GM21526 (cell line): ENCODE results near the gene RASA4B.
"Not testable (repeated sequence)": the region's sequence is repeated elsewhere in the genome, so short reads cannot be mapped to it uniquely, and the experiment has no call there.

Source experiments
- ATAC-seq: cut with Tn5 transposase; IDR thresholded peaks from one replicate; pipeline ENCODE4 v1.9.1; 2021; ENCODE audit warnings: moderate library complexity; ENCODE audit not compliant: unreplicated experiment, low FRiP score

RASA4B gene

GRCh38 chr7:102512642-102513221 is 4.8 kb downstream of the RASA4B start:
- ATAC-seq: not testable (repeated sequence)

DNA sequence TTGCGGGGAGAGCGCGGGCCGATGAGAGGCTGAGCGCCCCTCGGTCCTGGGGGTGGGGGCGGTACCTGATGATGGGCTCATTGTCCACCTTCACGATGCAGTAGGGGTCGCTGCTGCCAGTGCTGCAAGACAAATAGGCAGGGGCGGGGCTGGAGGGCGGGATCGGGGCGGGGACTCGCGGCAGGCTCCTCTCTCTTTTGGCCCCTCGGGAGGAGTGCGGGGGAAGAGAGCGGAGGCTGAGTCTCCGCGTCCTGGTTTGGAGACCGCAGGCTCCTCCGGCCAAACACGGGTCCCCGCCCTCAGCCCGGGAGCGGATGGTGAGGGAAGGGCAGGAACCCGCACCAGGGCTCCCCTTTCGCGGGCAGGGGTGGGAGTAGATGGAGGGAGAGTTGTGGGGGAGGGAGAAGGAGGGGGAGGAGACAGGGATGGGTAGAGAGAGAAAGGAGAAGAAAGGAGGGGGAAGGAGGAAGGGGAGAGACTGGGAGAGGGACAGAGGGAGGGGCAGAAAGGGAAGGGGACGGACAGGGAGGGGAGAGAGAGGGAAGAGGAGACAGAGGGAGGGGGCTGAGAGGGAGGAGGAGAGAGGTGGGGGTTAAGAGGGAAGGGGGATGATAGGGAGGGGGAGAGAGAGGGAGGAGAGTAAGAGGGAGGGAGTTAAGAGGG is 5.6 kb downstream of the RASA4B start:
- ATAC-seq: peak; percentile 38

DNA sequence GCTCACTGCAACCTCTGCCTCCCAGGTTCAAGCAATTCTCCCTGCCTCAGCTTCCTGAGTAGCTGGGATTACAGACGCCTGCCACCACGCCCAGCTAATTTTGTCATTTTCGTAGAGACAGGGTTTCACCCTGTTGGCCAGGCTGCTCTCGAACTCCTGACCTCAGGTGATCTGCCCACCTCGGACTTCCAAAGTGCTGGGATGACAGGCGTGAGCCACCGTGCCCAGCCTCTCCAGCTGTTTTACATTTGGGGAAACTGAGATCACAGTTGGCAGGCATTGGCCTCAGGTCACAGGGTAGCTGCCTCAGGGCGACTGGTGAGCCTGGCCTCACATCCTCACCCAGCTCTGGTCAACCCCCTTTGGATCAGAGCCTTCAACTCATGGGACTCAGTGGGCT is 7.0 kb downstream of the RASA4B start:
- ATAC-seq: not testable (repeated sequence)

GRCh38 chr7:102507410-102508088 is 10.0 kb downstream of the RASA4B start:
- not testable (repeated sequence) for ATAC-seq

GRCh38 chr7:102505298-102506185 is 12.0 kb downstream of the RASA4B start:
- not testable (repeated sequence) for ATAC-seq

- not testable (repeated sequence) for ATAC-seq
Observed at GRCh38 chr7:102503141-102503540, 14.4 kb downstream of the RASA4B start.

DNA sequence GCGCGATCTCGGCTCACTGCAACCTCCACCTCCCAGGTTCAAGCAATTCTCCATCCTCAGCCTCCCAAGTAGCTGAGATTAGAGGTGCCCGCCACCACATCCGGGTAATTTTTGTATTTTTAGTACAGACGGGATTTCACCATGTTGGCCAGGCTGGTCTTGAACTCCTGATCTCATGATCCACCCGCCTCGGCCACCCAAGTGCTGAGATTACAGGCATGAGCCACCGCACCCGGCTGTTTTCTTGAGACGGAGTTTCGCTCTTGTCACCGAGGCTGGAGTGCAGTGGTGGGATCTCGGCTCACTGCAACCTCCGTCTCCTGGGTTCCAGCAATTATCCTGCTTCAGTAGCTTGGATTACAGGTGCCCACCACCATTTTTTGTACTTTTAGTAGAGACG is 19.3 kb downstream of the RASA4B start:
- not testable (repeated sequence) for ATAC-seq

DNA sequence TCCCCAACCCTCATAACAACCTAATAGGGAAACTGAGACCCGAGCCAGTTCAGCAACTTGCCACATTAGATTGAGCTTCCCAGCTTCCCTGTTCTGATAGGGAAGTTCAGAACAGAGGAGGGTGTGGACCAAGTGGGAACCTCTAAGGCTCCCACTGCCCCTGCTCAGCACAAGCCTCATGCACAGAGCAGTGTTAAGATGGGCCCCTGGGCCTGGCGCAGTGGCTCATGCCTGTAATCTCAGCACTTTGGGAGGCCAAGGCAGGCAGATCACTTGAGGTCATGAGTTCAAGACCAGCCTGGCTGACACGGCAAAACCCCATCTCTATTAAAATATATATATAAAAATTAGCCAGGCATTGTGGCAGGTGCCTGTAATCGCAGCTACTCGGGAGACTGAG is 20.3 kb downstream of the RASA4B start:
- ATAC-seq: not testable (repeated sequence)

- ATAC-seq: not testable (repeated sequence)
Observed at GRCh38 chr7:102496861-102497260, 20.7 kb downstream of the RASA4B start.

- peak; percentile 53 for ATAC-seq
Observed at GRCh38 chr7:102494473-102495149, 23.0 kb downstream of the RASA4B start.

GRCh38 chr7:102494026-102494425 is 23.6 kb downstream of the RASA4B start:
- ATAC-seq: not testable (repeated sequence)

DNA sequence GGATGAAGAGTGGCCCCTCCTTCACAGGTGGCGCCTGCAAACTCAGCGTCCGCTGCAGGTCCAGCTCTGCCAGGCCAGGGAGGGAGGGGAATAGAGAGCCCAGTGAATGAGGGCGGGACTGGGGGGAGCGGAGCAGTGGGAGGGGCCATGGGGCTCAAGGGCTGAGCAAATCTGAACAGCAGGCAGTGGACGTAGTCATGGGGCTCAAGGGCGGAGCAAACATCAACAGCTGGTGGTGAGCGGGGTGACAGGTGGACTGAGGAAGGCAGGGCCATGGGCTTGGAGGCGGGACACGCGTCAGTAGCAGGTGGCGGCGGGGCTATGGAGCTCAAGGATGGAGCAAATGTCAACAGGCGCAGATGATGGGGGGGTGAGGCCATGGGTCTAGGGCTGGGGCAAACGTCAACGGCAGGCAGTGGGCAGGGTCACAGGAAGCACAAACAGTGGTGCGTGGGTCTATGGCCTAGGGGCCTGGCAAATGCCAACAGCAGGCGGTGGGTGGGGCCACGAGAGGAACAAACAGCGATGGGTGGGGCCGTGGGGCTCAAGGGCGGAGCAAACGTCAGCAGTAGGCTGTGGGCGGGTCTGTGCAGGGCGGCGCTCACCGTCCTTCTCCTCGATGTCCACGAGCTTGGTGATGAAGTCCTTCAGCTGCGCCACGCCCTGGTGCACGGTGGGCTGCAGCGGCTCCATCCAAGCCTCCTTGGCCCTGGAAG is 24.2 kb downstream of the RASA4B start:
- not testable (repeated sequence) for ATAC-seq

DNA sequence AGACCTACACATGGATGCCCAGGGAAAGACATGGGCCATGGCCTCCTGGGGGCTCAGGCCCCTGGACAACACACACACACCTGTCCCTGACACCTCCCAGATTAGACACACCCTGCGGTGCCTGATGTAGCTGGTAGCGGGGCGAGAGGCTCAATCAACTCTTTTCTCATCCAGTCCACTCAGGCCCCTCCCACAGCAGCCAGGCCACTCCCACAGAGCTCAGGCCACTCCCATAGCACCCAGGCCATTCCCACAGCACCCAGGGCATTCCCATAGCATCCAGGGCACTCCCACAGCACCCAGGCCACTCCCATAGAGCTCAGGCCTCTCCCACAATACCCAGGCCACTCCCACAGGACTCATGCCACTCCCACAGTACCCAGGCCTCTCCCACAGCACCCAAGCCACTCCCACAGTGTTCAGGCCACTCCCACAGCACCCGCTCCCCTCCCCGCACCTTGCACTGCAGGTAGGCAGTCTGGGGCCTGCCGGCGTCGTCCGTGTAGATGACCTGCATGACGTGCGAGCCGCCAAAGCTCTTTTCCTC is 27.0 kb downstream of the RASA4B start:
- peak; percentile 40 for ATAC-seq

GRCh38 chr7:102484317-102484716 is 33.3 kb downstream of the RASA4B start:
- ATAC-seq: not testable (repeated sequence)

DNA sequence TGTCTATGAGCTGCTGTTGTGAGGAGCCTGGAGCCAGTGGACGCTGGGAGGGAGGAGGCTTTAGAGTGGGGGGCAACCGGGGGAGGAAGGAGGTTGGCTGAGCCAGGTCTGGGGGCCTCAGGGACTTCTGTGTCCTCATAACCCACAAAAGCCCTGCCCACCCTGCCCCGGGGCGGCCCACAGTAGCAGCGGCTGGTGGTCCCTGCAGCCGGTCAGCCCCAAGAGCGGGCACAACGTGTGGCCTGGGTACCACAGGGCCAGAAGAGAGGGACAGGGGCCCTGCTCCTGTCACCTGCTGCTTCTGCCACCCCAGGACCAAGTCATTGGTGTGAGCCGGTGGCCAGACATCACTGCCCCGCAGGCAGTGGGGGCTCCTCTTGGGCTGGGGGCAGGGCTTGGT is 35.6 kb downstream of the RASA4B start:
- not testable (repeated sequence) for ATAC-seq

GRCh38 chr7:102479982-102480637 is 37.5 kb downstream of the RASA4B start:
- ATAC-seq: not testable (repeated sequence)

GRCh38 chr7:102479209-102479584 is 38.4 kb downstream of the RASA4B start:
- ATAC-seq: peak; percentile 25

GRCh38 chr7:102478314-102479208 is 39.0 kb downstream of the RASA4B start, which contains the start of gene POLR2J:
Gene POLR2J, minus strand, starts transcription at chr7:102478922. Its CDS starts 62 bp downstream, at chr7:102478860.
- ATAC-seq: peak; percentile 68
